Hepatocyte (in vitro differentiated cells): ENCODE results near the gene CDH4. TPM values are rescaled to one million over a fixed set of nuclear protein-coding genes. Genes with fewer than 3 reads are reported as not detected.

Experiments
- DNase-seq: peaks from one replicate; pipeline ENCODE4 v3.0.0-alpha.2; 2016; ENCODE audit warnings: low spot score
- H2AFZ ChIP-seq: fragments of 200-600 bp; sonication (generic); 2 replicates; pipeline ENCODE4 v1.6.0; 2016; ENCODE audit warnings: antibody characterized with exemption, mild to moderate bottlenecking
- H3K27ac ChIP-seq: fragments of 200-600 bp; sonication (generic); 2 replicates; pipeline ENCODE4 v1.5.1; 2016; ENCODE audit warnings: mild to moderate bottlenecking
- H3K27me3 ChIP-seq: fragments of 200-600 bp; sonication (generic); 2 replicates; pipeline ENCODE4 v1.6.1; 2016
- H3K36me3 ChIP-seq: fragments of 200-600 bp; sonication (generic); replicated peaks from 2 replicates; pipeline ENCODE4 v1.5.1; 2016; ENCODE audit warnings: low read depth; ENCODE audit not compliant: insufficient read depth
- H3K4me1 ChIP-seq: fragments of 200-600 bp; sonication (generic); 2 replicates; pipeline ENCODE4 v1.5.1; 2016; ENCODE audit warnings: mild to moderate bottlenecking, moderate library complexity; ENCODE audit not compliant: insufficient read depth
- H3K4me2 ChIP-seq: fragments of 200-600 bp; sonication (generic); 2 replicates; pipeline ENCODE4 v1.6.0; 2016
- H3K4me3 ChIP-seq: fragments of 200-600 bp; sonication (generic); 2 replicates; pipeline ENCODE4 v1.5.1; 2016; ENCODE audit warnings: mild to moderate bottlenecking
- H3K79me2 ChIP-seq: fragments of 200-600 bp; sonication (generic); 2 replicates; pipeline ENCODE4 v1.6.0; 2017; ENCODE audit warnings: mild to moderate bottlenecking
- H3K9me2 ChIP-seq: fragments of 200-600 bp; sonication (generic); replicated peaks from 2 replicates; pipeline ENCODE4 v1.6.0; 2017; ENCODE audit warnings: mild to moderate bottlenecking; ENCODE audit not compliant: insufficient read depth
- H3K9me3 ChIP-seq: fragments of 200-600 bp; sonication (generic); 2 replicates; pipeline ENCODE4 v1.5.1; 2016; ENCODE audit warnings: low read depth, mild to moderate bottlenecking
- H4K20me1 ChIP-seq: fragments of 200-600 bp; sonication (generic); 2 replicates; pipeline ENCODE4 v1.6.0; 2016; ENCODE audit warnings: mild to moderate bottlenecking; ENCODE audit not compliant: insufficient read depth, poor library complexity, severe bottlenecking
- EZH2 ChIP-seq: fragments of 200-600 bp; sonication (generic); IDR thresholded peaks from 2 replicates; pipeline ENCODE4 v1.6.1; 2016; ENCODE audit warnings: antibody characterized with exemption, mild to moderate bottlenecking, borderline replicate concordance
- EZH2phosphoT487 ChIP-seq: fragments of 200-600 bp; sonication (generic); IDR thresholded peaks from one replicate; pipeline ENCODE4 v1.6.1; 2018; ENCODE audit warnings: antibody characterized with exemption, mild to moderate bottlenecking, low read depth, moderate library complexity; ENCODE audit not compliant: unreplicated experiment, severe bottlenecking
- WGBS: methylation state at CpG from one replicate; pipeline ENCODE4 v1.1.6; 2016; ENCODE audit warnings: low lambda C conversion rate; ENCODE audit errors: missing lambda C conversion rate; 5-methylcytosine and 5-hydroxymethylcytosine counted together
- polyA plus RNA-seq: library from polyadenylated mRNA; unstranded; fragments of >200 nt; fragmentation: Nextera tagmentation; extraction: Ambion mirVana; gene quantifications from 2 replicates; pipeline ENCODE4 v1.2.1, GENCODE V29; 2016
- total RNA-seq: library from RNA; depleted of rRNA; stranded (reverse); fragments of >200 nt; gene quantifications from 2 replicates; pipeline ENCODE4 v1.2.3, GENCODE V29; 2014
- TF ChIP-seq, protein P1 (sequence below): fragments of 200-600 bp; sonication (generic); IDR thresholded peaks from 2 replicates; pipeline ENCODE4 v1.5.1; 2016; ENCODE audit warnings: antibody characterized with exemption, mild to moderate bottlenecking; ENCODE audit not compliant: poor library complexity

Gene CDH4
- total and polyA plus RNA-seq, 2 experiments from 2014 or later = 0.53 to 0.73 TPM

DNA sequence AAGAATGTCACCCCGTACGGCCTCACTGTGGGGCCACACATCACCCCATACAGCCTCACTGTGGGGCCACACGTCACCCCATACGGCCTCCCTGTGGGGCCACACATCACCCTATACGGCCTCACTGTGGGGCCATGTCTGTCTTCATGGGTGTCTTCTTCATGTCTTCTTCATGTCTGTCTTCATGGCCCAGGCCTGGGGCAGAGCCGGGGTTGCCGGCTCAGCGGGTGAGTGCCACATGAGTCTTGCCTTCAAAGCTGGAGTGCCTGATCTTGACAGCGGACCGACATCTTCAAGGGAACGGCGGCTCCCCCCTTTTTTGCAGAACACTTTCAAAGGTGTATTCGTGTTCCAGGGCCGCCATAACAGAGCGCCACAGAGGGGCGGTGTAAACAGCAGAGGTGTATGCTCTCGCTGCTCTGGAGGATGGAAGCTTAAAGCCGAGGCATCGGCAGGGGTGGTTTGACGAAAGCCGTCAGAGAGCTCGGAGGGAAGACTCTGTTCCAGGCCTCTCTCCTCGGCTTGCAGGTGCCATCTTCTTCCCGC lies 448.6 kb downstream of the CDH4 start:
- H3K27ac ChIP-seq = no peak overlapping the region
- H3K36me3 ChIP-seq = no peaks in the 10 kb centered on the region
- TF ChIP-seq EZH2 (no peak), EZH2phosphoT487 (no peak)
- TF ChIP-seq, protein P1, sequence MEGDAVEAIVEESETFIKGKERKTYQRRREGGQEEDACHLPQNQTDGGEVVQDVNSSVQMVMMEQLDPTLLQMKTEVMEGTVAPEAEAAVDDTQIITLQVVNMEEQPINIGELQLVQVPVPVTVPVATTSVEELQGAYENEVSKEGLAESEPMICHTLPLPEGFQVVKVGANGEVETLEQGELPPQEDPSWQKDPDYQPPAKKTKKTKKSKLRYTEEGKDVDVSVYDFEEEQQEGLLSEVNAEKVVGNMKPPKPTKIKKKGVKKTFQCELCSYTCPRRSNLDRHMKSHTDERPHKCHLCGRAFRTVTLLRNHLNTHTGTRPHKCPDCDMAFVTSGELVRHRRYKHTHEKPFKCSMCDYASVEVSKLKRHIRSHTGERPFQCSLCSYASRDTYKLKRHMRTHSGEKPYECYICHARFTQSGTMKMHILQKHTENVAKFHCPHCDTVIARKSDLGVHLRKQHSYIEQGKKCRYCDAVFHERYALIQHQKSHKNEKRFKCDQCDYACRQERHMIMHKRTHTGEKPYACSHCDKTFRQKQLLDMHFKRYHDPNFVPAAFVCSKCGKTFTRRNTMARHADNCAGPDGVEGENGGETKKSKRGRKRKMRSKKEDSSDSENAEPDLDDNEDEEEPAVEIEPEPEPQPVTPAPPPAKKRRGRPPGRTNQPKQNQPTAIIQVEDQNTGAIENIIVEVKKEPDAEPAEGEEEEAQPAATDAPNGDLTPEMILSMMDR = no peak
- no peak overlapping the region for H2AFZ ChIP-seq
- H3K9me3 ChIP-seq = no peaks in the 10 kb centered on the region
- H3K27me3 ChIP-seq = no peaks in the 10 kb centered on the region
- 95% methylated on average over 24 of the region's 24 CpGs for WGBS
- H3K4me1 ChIP-seq = no peaks in the 10 kb centered on the region
- H3K79me2 ChIP-seq = no peaks in the 10 kb centered on the region
- no peaks in the 10 kb centered on the region for H4K20me1 ChIP-seq
- no peak overlapping the region for H3K4me3 ChIP-seq
- DNase-seq = no peak
- no peaks in the 10 kb centered on the region for H3K9me2 ChIP-seq
- H3K4me2 ChIP-seq = no peak overlapping the region

DNA sequence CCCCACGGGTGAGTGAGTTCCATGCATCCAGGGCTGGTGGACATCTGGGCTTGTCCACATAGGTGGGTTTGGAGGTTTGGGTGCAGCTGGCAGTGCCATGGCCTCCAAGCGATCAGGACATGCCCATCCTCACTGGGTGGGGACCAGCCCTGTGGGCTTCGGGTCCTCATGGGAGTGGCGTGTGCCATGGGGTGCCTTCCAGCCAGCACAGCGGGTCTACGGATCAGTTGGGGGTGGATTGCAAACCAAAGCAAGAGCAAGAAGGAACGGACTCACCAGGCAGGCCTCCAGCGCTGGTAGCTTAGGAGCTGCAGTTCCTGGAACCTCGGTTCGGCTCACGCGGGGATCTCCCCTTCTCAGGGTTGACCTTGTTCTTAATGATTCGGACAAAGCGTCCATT lies 449.3 kb downstream of the CDH4 start:
- WGBS = 94% methylated on average over 14 of the region's 14 CpGs
- TF ChIP-seq, protein P1 = no peak
- TF ChIP-seq EZH2 (no peak), EZH2phosphoT487 (no peak)

GRCh38 chr20:61701802-61702201 lies 449.7 kb downstream of the CDH4 start:
- 86% methylated on average over 12 of the region's 12 CpGs for WGBS
- TF ChIP-seq EZH2 (no peak), EZH2phosphoT487 (no peak)
- TF ChIP-seq, protein P1 = no peak
- Histone ChIP-seq H3K9me3 (no peaks in the 10 kb centered on the region), H3K4me1 (no peaks in the 10 kb centered on the region), H3K27ac (no peak overlapping the region), H3K36me3 (no peaks in the 10 kb centered on the region), H4K20me1 (no peaks in the 10 kb centered on the region), H3K9me2 (no peaks in the 10 kb centered on the region), H3K4me3 (no peak overlapping the region), H3K79me2 (no peaks in the 10 kb centered on the region), H2AFZ (no peak overlapping the region), H3K4me2 (no peak overlapping the region), H3K27me3 (no peaks in the 10 kb centered on the region)
- DNase-seq = no peak

More for the DNA sequence above, 449.3 kb downstream of the CDH4 start:
- DNase-seq = no peak
- Histone ChIP-seq H3K4me3 (no peak overlapping the region), H2AFZ (no peak overlapping the region), H3K79me2 (no peaks in the 10 kb centered on the region), H3K27ac (no peak overlapping the region), H3K4me2 (no peak overlapping the region), H3K36me3 (no peaks in the 10 kb centered on the region), H3K4me1 (no peaks in the 10 kb centered on the region), H3K27me3 (no peaks in the 10 kb centered on the region), H3K9me2 (no peaks in the 10 kb centered on the region), H3K9me3 (no peaks in the 10 kb centered on the region), H4K20me1 (no peaks in the 10 kb centered on the region)
